ENCODE measurements around the gene GPATCH2L.

Gene GPATCH2L

GRCh38 chr14:76203086-76204001 lies 51.6 kb downstream of the GPATCH2L start:
- no peak for DNase-seq

DNA sequence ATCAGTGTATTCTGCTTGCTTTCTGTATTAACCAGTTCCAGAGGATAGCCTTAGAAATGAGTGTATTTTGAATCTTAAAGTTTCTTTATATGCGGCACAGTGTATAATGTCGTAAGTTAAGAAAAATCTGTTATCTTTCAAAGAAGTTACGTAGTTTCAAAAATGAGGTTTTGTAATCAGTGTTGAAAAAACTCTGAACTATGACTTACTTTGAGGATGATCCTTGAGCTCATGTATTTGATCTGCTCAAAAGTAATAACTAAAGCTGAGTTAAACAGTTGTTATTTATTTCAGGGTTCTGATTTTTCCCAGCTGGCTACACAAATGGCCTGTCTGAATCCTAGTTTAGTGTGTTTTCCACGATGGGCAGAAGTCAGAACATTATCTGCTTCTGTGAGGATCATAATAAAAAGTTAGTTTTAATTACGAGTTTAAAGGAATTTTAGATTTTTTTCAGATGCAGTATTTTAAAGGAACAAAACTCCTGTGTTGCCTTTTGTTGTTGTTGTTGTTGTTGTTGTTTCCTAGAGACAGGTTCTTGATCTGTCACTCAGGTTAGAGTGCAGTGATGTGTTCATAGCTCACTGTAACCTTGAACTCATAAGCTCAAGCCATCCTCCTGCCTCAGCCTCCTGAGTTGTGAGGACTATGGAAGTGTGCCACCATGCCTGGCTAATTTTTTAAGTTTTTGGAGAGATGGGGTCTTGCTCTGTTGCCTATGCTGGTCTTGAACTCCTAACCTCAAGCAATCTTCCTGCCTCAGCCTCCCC lies 52.9 kb downstream of the GPATCH2L start:
- no peak for DNase-seq

DNA sequence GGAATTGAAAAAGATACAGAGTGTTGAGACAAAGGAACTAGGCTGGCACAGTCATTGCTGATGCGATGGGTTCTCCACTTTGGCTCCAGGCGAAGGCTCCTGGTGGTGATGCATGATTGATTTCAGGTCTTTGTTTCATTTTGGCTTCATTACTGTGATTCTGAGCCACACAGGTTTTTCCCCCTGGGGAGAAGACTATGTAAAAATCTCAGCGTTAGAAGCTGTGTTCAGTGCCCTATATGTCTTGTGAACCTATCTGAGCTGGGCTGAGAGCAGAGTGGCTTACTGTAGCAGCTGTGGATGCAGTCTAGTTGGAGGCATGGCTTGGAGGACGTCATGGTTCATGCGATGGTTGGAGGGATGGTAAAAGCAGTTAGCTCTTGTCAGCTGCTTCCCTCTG lies 54.0 kb downstream of the GPATCH2L start:
- DNase-seq = no peak

- no peak for DNase-seq
These were observed 56.6 kb downstream of the GPATCH2L start for GRCh38 chr14:76208340-76208739.

DNA sequence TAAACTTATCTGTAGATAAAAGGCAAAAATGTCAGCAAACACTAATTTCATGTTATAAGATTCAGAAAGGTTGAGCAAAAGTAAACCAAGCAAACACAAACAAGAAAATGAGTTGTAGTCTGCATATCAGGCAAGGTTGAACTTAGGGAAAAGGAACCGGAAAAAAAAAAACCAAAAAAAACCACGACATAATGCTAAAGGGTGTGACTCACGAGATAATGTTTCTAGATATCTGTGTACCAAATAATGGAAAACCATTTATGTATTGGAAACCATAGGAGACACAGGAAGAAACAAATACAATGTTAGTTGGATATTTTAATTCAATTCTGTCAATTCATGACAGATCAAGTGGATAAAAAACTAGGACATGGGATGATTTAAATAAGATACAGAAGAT lies 60.5 kb downstream of the GPATCH2L start:
- no peak for DNase-seq

DNA sequence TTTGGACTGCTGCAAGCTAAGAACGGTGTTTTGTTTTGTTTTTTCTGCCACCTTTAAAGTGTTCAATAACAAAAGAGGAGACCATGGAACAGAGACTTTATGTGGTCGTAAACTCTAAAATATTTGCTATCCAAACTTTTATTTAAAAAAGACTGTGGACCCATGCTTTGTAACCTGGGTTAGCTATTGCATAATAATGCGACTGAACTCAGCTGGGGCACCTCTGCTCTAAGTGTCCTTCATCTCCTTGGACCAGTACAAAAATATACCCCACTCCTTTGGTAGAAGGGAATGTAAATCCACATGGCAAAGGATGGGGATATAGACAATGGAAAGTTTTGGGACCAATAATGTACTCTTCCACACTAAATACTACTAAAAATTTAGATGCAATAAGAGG lies 65.5 kb downstream of the GPATCH2L start:
- DNase-seq = no peak

- no peak for DNase-seq
These were observed 66.9 kb downstream of the GPATCH2L start for GRCh38 chr14:76218662-76219061.

DNA sequence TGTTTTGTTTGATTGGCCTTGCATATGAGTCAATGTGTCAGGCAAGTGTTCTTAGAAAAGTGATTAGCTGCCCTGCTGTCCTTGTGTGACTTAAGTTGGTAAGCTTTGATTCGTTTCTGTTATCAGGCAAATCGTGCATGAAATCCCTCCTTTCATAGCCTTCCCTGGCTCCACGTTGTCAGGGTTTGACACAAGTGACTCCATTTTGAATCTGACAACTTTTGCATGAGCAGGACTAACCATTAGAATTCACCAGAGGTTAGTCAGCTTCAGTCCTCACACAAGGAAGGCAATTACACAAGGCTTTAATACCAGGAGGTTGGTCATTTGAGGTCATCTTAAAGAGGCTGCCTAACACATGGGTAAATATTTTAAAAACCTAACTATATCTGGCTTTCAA lies 68.2 kb downstream of the GPATCH2L start:
- DNase-seq = no peak

- no peak for DNase-seq
These were observed 75.8 kb downstream of the GPATCH2L start for GRCh38 chr14:76227450-76228050.

- no peak for DNase-seq
These were observed 76.4 kb downstream of the GPATCH2L start for GRCh38 chr14:76228138-76228537.

DNA sequence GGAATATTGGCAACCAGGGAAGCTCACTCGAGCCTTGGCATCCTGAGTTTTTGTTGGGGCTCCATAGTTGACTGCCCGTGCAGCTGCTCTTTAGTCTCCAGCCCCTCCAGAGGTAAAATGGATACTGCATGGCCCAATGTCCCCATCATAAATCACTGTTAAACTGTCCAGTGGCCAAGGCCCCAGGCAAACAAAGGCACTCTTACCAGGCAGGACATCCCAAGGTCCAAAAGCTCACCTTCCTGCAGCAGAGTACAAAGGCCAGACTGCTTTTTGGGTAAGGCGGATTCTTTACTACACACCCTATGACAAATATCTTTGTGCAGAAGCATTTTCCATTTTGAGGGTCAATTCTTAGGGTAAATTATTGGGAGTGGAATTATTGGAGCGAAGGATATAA lies 81.1 kb downstream of the GPATCH2L start:
- no peak for DNase-seq

DNA sequence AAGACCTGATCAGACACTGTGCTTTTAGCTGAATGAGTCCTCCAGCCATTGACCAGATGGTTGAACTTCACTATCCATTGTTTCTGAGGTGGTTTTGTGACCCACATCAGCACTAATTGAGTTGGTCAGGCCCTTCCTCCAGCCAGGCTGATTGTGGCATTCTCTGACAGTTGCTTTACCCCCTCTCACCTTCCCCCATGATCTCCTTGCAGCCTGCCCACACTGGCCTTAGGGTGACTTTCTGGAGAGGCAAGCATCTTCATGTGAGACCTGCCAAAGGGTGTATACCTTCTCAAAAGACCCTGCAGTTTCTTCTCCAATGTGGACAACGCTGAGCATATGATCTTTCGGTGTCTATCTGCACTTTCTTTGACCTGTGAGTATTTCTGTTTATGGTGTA lies 83.9 kb downstream of the GPATCH2L start:
- no peak for DNase-seq

DNA sequence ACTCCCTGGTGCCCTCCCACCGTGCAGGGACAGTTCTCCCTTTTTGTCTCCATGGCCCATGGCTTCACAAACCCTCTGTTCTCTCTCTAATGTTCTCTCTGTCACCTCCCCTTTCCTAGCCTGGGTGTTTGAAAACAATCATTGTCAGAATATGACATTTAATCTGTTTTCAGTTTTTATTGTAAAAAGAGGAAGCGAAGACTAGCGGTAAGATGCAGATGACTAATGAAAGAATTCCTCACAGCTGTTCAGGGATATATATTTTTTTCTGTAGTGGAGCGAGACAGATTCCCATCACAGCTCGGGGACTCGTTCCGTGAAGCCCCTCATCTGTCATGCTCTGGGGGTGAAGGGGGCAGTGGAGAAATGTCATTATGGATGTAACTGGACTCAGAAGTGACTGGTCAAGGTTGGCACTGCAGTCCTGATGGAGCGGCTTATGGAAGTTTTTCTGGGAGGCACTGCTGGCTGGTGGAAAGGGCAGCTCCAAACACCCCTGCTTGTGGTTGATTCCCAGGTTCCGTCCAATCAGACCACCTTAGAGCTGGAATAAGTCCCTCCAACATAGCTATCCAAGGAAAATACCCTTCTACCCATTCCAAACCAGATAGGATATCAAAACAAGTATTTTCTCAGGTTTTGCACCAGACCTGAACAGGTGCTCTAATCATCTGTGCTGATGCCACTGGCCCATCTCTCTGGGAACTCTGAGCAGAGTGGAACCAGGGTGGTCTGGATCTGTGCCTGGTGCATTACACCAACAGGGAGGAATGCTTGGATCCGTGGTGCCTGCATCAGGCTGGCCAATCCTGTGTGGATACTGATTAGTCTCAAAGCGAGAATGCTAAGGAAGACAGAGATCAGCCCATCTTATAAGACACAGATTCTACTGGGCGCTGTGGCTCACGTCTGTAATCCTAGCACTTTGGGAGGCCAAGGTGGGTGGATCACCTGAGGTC lies 84.7 kb downstream of the GPATCH2L start:
- DNase-seq = no peak

GRCh38 chr14:76237349-76237990 lies 85.7 kb downstream of the GPATCH2L start:
- DNase-seq = no peak

DNA sequence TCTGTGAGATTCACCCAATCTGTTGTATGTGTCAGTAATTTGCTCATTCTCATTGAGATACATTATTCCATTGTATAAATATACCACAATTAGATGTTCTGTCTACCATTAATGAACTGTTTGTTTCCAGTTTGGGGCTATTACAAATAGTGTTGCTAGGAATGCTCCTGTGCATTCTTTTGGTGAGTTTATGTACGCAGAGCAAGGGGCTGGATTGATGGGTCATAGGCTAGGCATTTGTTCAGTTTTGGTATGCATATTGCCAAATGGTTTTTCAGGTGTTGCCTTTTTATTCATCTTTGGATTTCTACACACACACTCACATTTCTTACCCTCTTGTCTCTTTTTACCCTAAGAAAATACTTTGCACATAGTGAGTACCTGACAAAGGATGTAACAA lies 93.4 kb downstream of the GPATCH2L start:
- no peak for DNase-seq

GRCh38 chr14:76250302-76250701 lies 98.6 kb downstream of the GPATCH2L start:
- DNase-seq = no peak

DNA sequence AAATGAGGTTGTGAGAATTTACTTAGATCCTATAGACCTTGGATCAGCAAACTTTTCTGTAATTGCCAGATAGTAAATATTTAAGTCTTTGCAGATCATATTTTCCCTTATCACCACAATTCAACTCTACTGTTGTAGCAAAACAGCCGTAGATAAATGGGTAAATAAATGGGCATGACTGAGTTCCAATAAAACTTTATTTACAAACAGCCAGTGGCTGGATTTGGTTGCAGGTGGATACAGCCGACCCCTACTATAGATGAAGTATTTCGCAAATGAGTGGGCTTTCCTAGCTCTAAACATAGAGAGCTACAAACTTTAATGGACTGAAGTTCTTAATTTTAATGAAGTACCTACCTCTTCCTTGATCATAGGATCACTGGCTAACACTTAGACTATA lies 100.7 kb downstream of the GPATCH2L start:
- DNase-seq = no peak

- no peak for DNase-seq
These were observed 101.4 kb downstream of the GPATCH2L start for GRCh38 chr14:76253111-76253510.

- no peak for DNase-seq
These were observed 104.8 kb downstream of the GPATCH2L start for GRCh38 chr14:76256545-76256944.

- no peak for DNase-seq
These were observed 105.5 kb downstream of the GPATCH2L start for GRCh38 chr14:76257111-76257803.

GRCh38 chr14:76257842-76258397 lies 106.2 kb downstream of the GPATCH2L start:
- DNase-seq = no peak
